Trophoblast cell (in vitro differentiated cells and primary cell): ENCODE results near the gene FADS6.
"Not testable (repeated sequence)": the region's sequence is repeated elsewhere in the genome, so short reads cannot be mapped to it uniquely, and the experiment has no call there.

Experiments
- DNase-seq, 2 donors: peaks; one replicate each; pipeline ENCODE4 v3.0.0-alpha.2; 2016
- H2AFZ ChIP-seq: 2 replicates; pipeline ENCODE4 v1.6.1; 2013; ENCODE audit warnings: low read length, moderate library complexity, mild to moderate bottlenecking; ENCODE audit not compliant: insufficient read depth, poor library complexity
- H2AK5ac ChIP-seq: 2 replicates; pipeline ENCODE4 v1.6.1; 2013; ENCODE audit warnings: mild to moderate bottlenecking, low read length
- H2BK120ac ChIP-seq: 2 replicates; pipeline ENCODE4 v1.6.1; 2013; ENCODE audit warnings: low read length, mild to moderate bottlenecking, moderate library complexity; ENCODE audit not compliant: insufficient read depth, poor library complexity
- H2BK12ac ChIP-seq: 2 replicates; pipeline ENCODE4 v1.6.1; 2013; ENCODE audit warnings: mild to moderate bottlenecking, low read length, moderate library complexity
- H2BK5ac ChIP-seq: 2 replicates; pipeline ENCODE4 v1.6.1; 2013; ENCODE audit warnings: low read length, low read depth, moderate library complexity, mild to moderate bottlenecking; ENCODE audit not compliant: poor library complexity
- H3K14ac ChIP-seq: 2 replicates; pipeline ENCODE4 v1.6.1; 2013; ENCODE audit warnings: mild to moderate bottlenecking, low read length
- H3K18ac ChIP-seq: 2 replicates; pipeline ENCODE4 v1.6.1; 2013; ENCODE audit warnings: mild to moderate bottlenecking, low read length
- H3K23ac ChIP-seq: 2 replicates; pipeline ENCODE4 v1.6.1; 2013; ENCODE audit warnings: low read length
- H3K27ac ChIP-seq: 2 replicates; pipeline ENCODE4 v1.5.1; 2013; ENCODE audit warnings: low read depth, mild to moderate bottlenecking, inconsistent platforms, low read length, moderate library complexity
- H3K27me3 ChIP-seq: 2 replicates; pipeline ENCODE4 v1.6.1; 2013; ENCODE audit warnings: inconsistent platforms, mild to moderate bottlenecking, low read length, moderate library complexity; ENCODE audit not compliant: insufficient read depth
- H3K36me3 ChIP-seq, 2 experiments: 1 replicate in 1 of 2; 2 replicates in 1 of 2; pipeline ENCODE4 v1.6.1; 2013; ENCODE audit warnings: low read length in 2 of 2, mild to moderate bottlenecking in 2 of 2, moderate library complexity in 1 of 2; ENCODE audit not compliant: insufficient read depth in 2 of 2, control insufficient read depth in 1 of 2
- H3K4ac ChIP-seq: 2 replicates; pipeline ENCODE4 v1.6.1; 2013; ENCODE audit warnings: low read depth, mild to moderate bottlenecking, low read length, moderate library complexity
- H3K4me1 ChIP-seq, 2 experiments: 1 replicate in 1 of 2; 2 replicates in 1 of 2; pipeline ENCODE4 v1.6.1; 2013; ENCODE audit warnings: low read length in 2 of 2, mild to moderate bottlenecking in 2 of 2, moderate library complexity in 1 of 2; ENCODE audit not compliant: insufficient read depth in 2 of 2, control insufficient read depth in 1 of 2
- H3K4me2 ChIP-seq: 2 replicates; pipeline ENCODE4 v1.6.1; 2013; ENCODE audit warnings: inconsistent platforms, mild to moderate bottlenecking, low read length, moderate library complexity
- H3K4me3 ChIP-seq: 2 replicates; pipeline ENCODE4 v1.5.1; 2013; ENCODE audit warnings: mild to moderate bottlenecking, low read depth, low read length, inconsistent platforms
- H3K79me1 ChIP-seq: one replicate; pipeline ENCODE4 v1.6.1; 2013; ENCODE audit warnings: low read length
- H3K79me2 ChIP-seq: 2 replicates; pipeline ENCODE4 v1.6.1; 2013; ENCODE audit warnings: low read length, mild to moderate bottlenecking; ENCODE audit not compliant: control insufficient read depth, insufficient read depth, poor library complexity
- H3K9ac ChIP-seq: 2 replicates; pipeline ENCODE4 v1.6.1; 2013; ENCODE audit warnings: mild to moderate bottlenecking, low read length
- H3K9me3 ChIP-seq: 2 replicates; pipeline ENCODE4 v1.6.1; 2013; ENCODE audit warnings: low read depth, mild to moderate bottlenecking, control low read depth, inconsistent platforms, low read length; ENCODE audit not compliant: insufficient read depth
- H4K12ac ChIP-seq: 2 replicates; pipeline ENCODE4 v1.6.1; 2013; ENCODE audit warnings: low read depth, mild to moderate bottlenecking, low read length, moderate library complexity
- H4K8ac ChIP-seq: 2 replicates; pipeline ENCODE4 v1.6.1; 2013; ENCODE audit warnings: low read depth, mild to moderate bottlenecking, low read length, moderate library complexity
- H4K91ac ChIP-seq: one replicate; pipeline ENCODE4 v1.6.1; 2013; ENCODE audit warnings: low read depth, mild to moderate bottlenecking, low read length, moderate library complexity
- WGBS: extraction: QIAGEN DNeasy Blood & Tissue Kit; methylation state at CpG from one replicate; pipeline ENCODE4 v1.1.7; 2013; ENCODE audit warnings: missing lambda C conversion rate; ENCODE audit not compliant: insufficient read length, insufficient coverage; ENCODE audit errors: extremely low coverage; 5-methylcytosine and 5-hydroxymethylcytosine counted together

FADS6 gene

DNA sequence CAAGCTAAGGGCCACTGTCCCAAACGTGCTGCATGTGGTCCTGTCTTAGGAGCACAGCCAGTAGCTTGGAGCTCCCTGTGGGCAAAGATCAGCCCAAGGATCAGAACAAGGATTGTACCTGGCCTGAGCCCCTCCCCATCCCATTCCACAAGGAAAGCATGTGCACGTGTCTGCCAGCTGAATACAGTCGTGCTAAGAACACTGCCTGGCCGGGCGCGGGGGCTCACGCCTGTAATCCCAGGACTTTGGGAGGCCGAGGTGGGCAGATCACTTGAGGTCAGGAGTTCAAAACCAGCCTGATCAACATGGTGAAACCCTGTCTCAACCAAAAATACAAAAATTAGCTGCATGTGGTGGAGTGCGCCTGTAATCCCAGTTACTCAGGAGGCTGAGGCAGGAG, 23.4 kb downstream of the FADS6 start:
- H2AK5ac ChIP-seq, DNase-seq: not testable (repeated sequence)
- WGBS: no CpG with 5 or more reads among the region's 9 CpGs

DNA sequence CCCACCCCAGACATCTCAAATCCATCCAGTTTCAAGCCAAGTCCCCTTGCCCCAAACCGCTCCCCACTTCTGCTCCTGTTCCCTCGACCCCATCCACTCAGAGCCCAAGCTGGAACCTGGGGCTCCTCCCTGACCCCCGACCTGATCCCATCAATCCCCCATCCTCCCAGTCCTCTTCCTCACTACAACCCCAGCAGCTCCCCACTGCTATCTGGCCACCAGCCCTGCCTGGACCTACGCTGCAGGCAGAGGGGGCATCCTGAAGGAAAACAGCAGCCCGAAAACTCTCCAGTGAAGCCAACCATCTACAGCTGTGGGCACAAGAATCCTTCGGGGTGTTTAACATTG, 24.6 kb downstream of the FADS6 start:
- H3K4ac ChIP-seq: no peak overlapping the region
- H3K4me1 ChIP-seq: peaks cover 3 to 9% of the 10 kb centered on the region in 2 experiments
- H3K4me3 ChIP-seq: no peak overlapping the region
- no peak overlapping the region for H3K4me2 ChIP-seq
- no peak overlapping the region for H2BK5ac ChIP-seq
- H3K9ac ChIP-seq: no peak overlapping the region
- no peak overlapping the region for H3K14ac ChIP-seq
- no peak overlapping the region for H4K91ac ChIP-seq
- H2BK120ac ChIP-seq: no peak overlapping the region
- peaks cover 8% of the 10 kb centered on the region for H3K79me1 ChIP-seq
- no peak overlapping the region for H3K23ac ChIP-seq
- no peak for DNase-seq
- no peak overlapping the region for H3K18ac ChIP-seq
- no peak overlapping the region for H4K8ac ChIP-seq
- no peak overlapping the region for H3K27ac ChIP-seq
- peaks cover 5% of the 10 kb centered on the region for H3K79me2 ChIP-seq
- WGBS: no CpG with 5 or more reads among the region's 6 CpGs
- H3K36me3 ChIP-seq: peaks cover under 1 to 5% of the 10 kb centered on the region in 2 experiments
- no peaks in the 10 kb centered on the region for H3K27me3 ChIP-seq
- peaks cover 3% of the 10 kb centered on the region for H3K9me3 ChIP-seq
- H2AFZ ChIP-seq: no peak overlapping the region
- no peak overlapping the region for H4K12ac ChIP-seq
- H2AK5ac ChIP-seq: no peak overlapping the region
- H2BK12ac ChIP-seq: no peak overlapping the region

More for the DNA sequence above, 23.4 kb downstream of the FADS6 start:
- not testable (repeated sequence) for H2BK5ac ChIP-seq, H4K12ac ChIP-seq, H3K36me3 ChIP-seq, H3K27ac ChIP-seq, H3K9me3 ChIP-seq, H3K4me3 ChIP-seq, H4K8ac ChIP-seq, H2BK12ac ChIP-seq, H3K14ac ChIP-seq, H3K27me3 ChIP-seq, H3K18ac ChIP-seq, H3K79me1 ChIP-seq, H3K9ac ChIP-seq, H3K4me2 ChIP-seq, H3K79me2 ChIP-seq, H2AFZ ChIP-seq, H4K91ac ChIP-seq, H3K4ac ChIP-seq, H3K23ac ChIP-seq, H2BK120ac ChIP-seq
- peaks cover 3 to 11% of the 10 kb centered on the region in 2 experiments for H3K4me1 ChIP-seq

DNA sequence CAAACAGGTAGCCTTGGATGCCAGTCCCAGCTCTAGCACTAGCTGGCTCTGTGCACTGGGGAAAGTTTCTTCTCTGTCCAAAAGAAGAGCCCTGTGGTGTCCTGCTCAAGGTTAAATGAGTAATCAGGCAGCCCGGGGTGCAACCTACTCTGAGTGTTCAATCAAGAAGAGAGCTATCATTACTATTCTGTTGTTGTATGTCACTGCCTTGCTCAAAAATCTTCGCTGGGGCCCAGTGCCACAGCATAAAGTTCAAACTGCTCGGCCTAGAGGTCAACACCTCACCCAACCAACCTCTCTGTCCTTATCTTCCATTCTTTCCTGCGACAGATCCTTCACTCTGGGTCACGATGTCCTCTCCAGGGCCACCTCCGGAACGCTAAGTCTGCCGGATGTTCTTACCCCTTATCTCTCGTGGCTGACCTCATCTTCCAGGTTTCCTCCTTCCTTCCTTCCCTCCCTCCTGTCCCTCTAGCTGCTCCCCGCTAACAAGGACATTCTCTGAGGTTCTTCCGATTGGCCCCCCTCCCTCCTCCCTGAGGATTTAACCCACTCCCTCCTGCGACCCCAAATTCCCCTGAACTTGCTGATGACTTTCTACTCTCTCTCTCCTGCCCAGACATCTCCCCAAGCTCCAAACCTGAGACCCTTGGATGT, 25.1 kb downstream of the FADS6 start:
- Histone ChIP-seq H3K23ac (no peak overlapping the region), H3K27me3 (no peaks in the 10 kb centered on the region), H4K8ac (no peak overlapping the region), H3K36me3 (peaks cover 5 to 7% of the 10 kb centered on the region in 2 experiments), H4K12ac (no peak overlapping the region), H3K4me2 (no peak overlapping the region), H2BK5ac (no peak overlapping the region), H2AK5ac (no peak overlapping the region), H3K14ac (no peak overlapping the region), H4K91ac (no peak overlapping the region), H2AFZ (no peak overlapping the region), H3K18ac (no peak overlapping the region), H3K79me2 (peaks cover 5% of the 10 kb centered on the region), H3K9ac (no peak overlapping the region), H3K9me3 (peaks cover 3% of the 10 kb centered on the region), H3K4me1 (peaks cover 3 to 7% of the 10 kb centered on the region in 2 experiments), H3K27ac (no peak overlapping the region), H2BK12ac (no peak overlapping the region), H3K79me1 (peaks cover 7% of the 10 kb centered on the region), H3K4ac (no peak overlapping the region), H2BK120ac (no peak overlapping the region), H3K4me3 (no peak overlapping the region)
- WGBS: no CpG with 5 or more reads among the region's 12 CpGs
- DNase-seq: no peak

- Histone ChIP-seq H4K8ac (no peak overlapping the region), H3K79me1 (no peaks in the 10 kb centered on the region), H3K4me3 (no peak overlapping the region), H3K4ac (no peak overlapping the region), H3K23ac (no peak overlapping the region), H3K14ac (no peak overlapping the region), H4K91ac (no peak overlapping the region), H3K9me3 (peaks cover 3% of the 10 kb centered on the region), H3K9ac (no peak overlapping the region), H3K36me3 (peaks cover 5 to 7% of the 10 kb centered on the region in 2 experiments), H3K27me3 (peaks cover 8% of the 10 kb centered on the region), H3K18ac (no peak overlapping the region), H3K4me1 (peaks cover 2 to 5% of the 10 kb centered on the region in 2 experiments), H2BK12ac (no peak overlapping the region), H2AFZ (no peak overlapping the region), H3K79me2 (no peaks in the 10 kb centered on the region), H2BK5ac (no peak overlapping the region), H2AK5ac (no peak overlapping the region), H4K12ac (no peak overlapping the region), H3K4me2 (no peak overlapping the region), H3K27ac (no peak overlapping the region), H2BK120ac (no peak overlapping the region)
- WGBS: no CpG with 5 or more reads among the region's 19 CpGs
- DNase-seq: no peak
Observed at GRCh38 chr17:74866198-74866835, 27.1 kb downstream of the FADS6 start.
